ENCODE data around the gene CCL8.
A peak's percentile ranks its signal among the peaks of the same experiment; 100 is the strongest.
"Not testable (repeated sequence)": the region's sequence is repeated elsewhere in the genome, so short reads cannot be mapped to it uniquely, and the experiment has no call there.

Gene CCL8

GRCh38 chr17:34302636-34303035 is 16.6 kb upstream of the CCL8 start:
- TF ChIP-seq JUND (IDR thresholded peaks at IDR 0.05; ENCODE audit: low read depth), result no peak
- in situ Hi-C loops (cut with HindIII; ENCODE audit: low pct_unique_long_range_greater_than_20kb, low sequenced_read_pairs), result no loop called here
- no peak for DNase-seq (ENCODE audit: low read depth in 1 of 2, low spot score in 1 of 2)

GRCh38 chr17:34303606-34304005 is 15.6 kb upstream of the CCL8 start:
- DNase-seq (ENCODE audit: low read depth in 1 of 2, low spot score in 1 of 2), result no peak
- in situ Hi-C loops (cut with HindIII; ENCODE audit: low pct_unique_long_range_greater_than_20kb, low sequenced_read_pairs), result no loop called here
- no peak for TF ChIP-seq JUND (IDR thresholded peaks at IDR 0.05; ENCODE audit: low read depth)

- in situ Hi-C loops (cut with HindIII; ENCODE audit: low pct_unique_long_range_greater_than_20kb, low sequenced_read_pairs), result no loop called here
- no peak for TF ChIP-seq JUND (IDR thresholded peaks at IDR 0.05; ENCODE audit: low read depth)
- DNase-seq (ENCODE audit: low read depth in 1 of 2, low spot score in 1 of 2), result no peak
Observed at GRCh38 chr17:34305061-34305460, 14.2 kb upstream of the CCL8 start.

GRCh38 chr17:34305606-34306005 is 13.6 kb upstream of the CCL8 start:
- TF ChIP-seq JUND (IDR thresholded peaks at IDR 0.05; ENCODE audit: low read depth), result no peak
- no peak for DNase-seq (ENCODE audit: low read depth in 1 of 2, low spot score in 1 of 2)
- in situ Hi-C loops (cut with HindIII; ENCODE audit: low pct_unique_long_range_greater_than_20kb, low sequenced_read_pairs), result no loop called here

- peak; percentile 26 to 31 for DNase-seq (ENCODE audit: low read depth in 1 of 2, low spot score in 1 of 2)
- no peak for TF ChIP-seq JUND (IDR thresholded peaks at IDR 0.05; ENCODE audit: low read depth)
- in situ Hi-C loops (cut with HindIII; ENCODE audit: low pct_unique_long_range_greater_than_20kb, low sequenced_read_pairs), result no loop called here
Observed at GRCh38 chr17:34306466-34306865, 12.8 kb upstream of the CCL8 start.

- DNase-seq (ENCODE audit: low read depth in 1 of 2, low spot score in 1 of 2), result no peak
- no peak for TF ChIP-seq JUND (IDR thresholded peaks at IDR 0.05; ENCODE audit: low read depth)
- in situ Hi-C loops (cut with HindIII; ENCODE audit: low pct_unique_long_range_greater_than_20kb, low sequenced_read_pairs), result no loop called here
Observed at GRCh38 chr17:34307110-34307509, 12.1 kb upstream of the CCL8 start.

- in situ Hi-C loops (cut with HindIII; ENCODE audit: low pct_unique_long_range_greater_than_20kb, low sequenced_read_pairs), result no loop called here
- DNase-seq (ENCODE audit: low read depth in 1 of 2, low spot score in 1 of 2), result no peak
- TF ChIP-seq JUND (IDR thresholded peaks at IDR 0.05; ENCODE audit: low read depth), result no peak
Observed at GRCh38 chr17:34308371-34308770, 10.9 kb upstream of the CCL8 start.

GRCh38 chr17:34311291-34311690 is 7.9 kb upstream of the CCL8 start:
- in situ Hi-C loops (cut with HindIII; ENCODE audit: low pct_unique_long_range_greater_than_20kb, low sequenced_read_pairs), result no loop called here
- no peak for DNase-seq (ENCODE audit: low read depth in 1 of 2, low spot score in 1 of 2)
- no peak for TF ChIP-seq JUND (IDR thresholded peaks at IDR 0.05; ENCODE audit: low read depth)

- DNase-seq (ENCODE audit: low read depth in 1 of 2, low spot score in 1 of 2), result no peak
- in situ Hi-C loops (cut with HindIII; ENCODE audit: low pct_unique_long_range_greater_than_20kb, low sequenced_read_pairs), result no loop called here
- TF ChIP-seq JUND (IDR thresholded peaks at IDR 0.05; ENCODE audit: low read depth), result no peak
Observed at GRCh38 chr17:34312080-34312479, 7.2 kb upstream of the CCL8 start.

- no peak for DNase-seq (ENCODE audit: low read depth in 1 of 2, low spot score in 1 of 2)
- in situ Hi-C loops (cut with HindIII; ENCODE audit: low pct_unique_long_range_greater_than_20kb, low sequenced_read_pairs), result no loop called here
- no peak for TF ChIP-seq JUND (IDR thresholded peaks at IDR 0.05; ENCODE audit: low read depth)
Observed at GRCh38 chr17:34313164-34313563, 6.1 kb upstream of the CCL8 start.

GRCh38 chr17:34314279-34314678 is 5.0 kb upstream of the CCL8 start:
- no peak for DNase-seq (ENCODE audit: low read depth in 1 of 2, low spot score in 1 of 2)
- no peak for TF ChIP-seq JUND (IDR thresholded peaks at IDR 0.05; ENCODE audit: low read depth)
- in situ Hi-C loops (cut with HindIII; ENCODE audit: low pct_unique_long_range_greater_than_20kb, low sequenced_read_pairs), result no loop called here

GRCh38 chr17:34318474-34318873 is 761 bp upstream of the CCL8 start:
- in situ Hi-C loops (cut with HindIII; ENCODE audit: low pct_unique_long_range_greater_than_20kb, low sequenced_read_pairs), result no loop called here
- no peak for TF ChIP-seq JUND (IDR thresholded peaks at IDR 0.05; ENCODE audit: low read depth)
- DNase-seq (ENCODE audit: low read depth in 1 of 2, low spot score in 1 of 2), result peak in 1 of 2 experiments; percentile 9

GRCh38 chr17:34321964-34322363 is 2.7 kb downstream of the CCL8 start:
- TF ChIP-seq JUND (IDR thresholded peaks at IDR 0.05; ENCODE audit: low read depth), result no peak
- no peak for DNase-seq (ENCODE audit: low read depth in 1 of 2, low spot score in 1 of 2)
- in situ Hi-C loops (cut with HindIII; ENCODE audit: low pct_unique_long_range_greater_than_20kb, low sequenced_read_pairs), result no loop called here

GRCh38 chr17:34327580-34327979 is 8.3 kb downstream of the CCL8 start:
- in situ Hi-C loops (cut with HindIII; ENCODE audit: low pct_unique_long_range_greater_than_20kb, low sequenced_read_pairs); DNase-seq (ENCODE audit: low read depth in 1 of 2, low spot score in 1 of 2): not testable (repeated sequence)

Measured in T47D (cell line).